Mesothelial cell of epicardium (in vitro differentiated cells): Measurements from ENCODE around the gene SNAPC4. TPM values are rescaled to one million over a fixed set of nuclear protein-coding genes. Genes with fewer than 3 reads are reported as not detected.
A peak's percentile ranks its signal among the peaks of the same experiment; 100 is the strongest.

ENCODE experiments used
- DNase-seq, 2 experiments: peaks; one replicate each; pipeline ENCODE4 v3.0.0; 2021; ENCODE audit warnings: low spot score in 2 of 2; ENCODE audit not compliant: unreplicated experiment in 2 of 2
- H3K27ac Mint-ChIP-seq: 2 replicates; pipeline ENCODE4 v1.8.0; 2021; ENCODE audit warnings: mixed read lengths
- H3K27me3 Mint-ChIP-seq: 2 replicates; pipeline ENCODE4 v1.8.0; 2021; ENCODE audit warnings: low read depth, mixed read lengths
- H3K36me3 Mint-ChIP-seq: 2 replicates; pipeline ENCODE4 v1.8.0; 2021; ENCODE audit warnings: mixed read lengths
- H3K4me1 Mint-ChIP-seq: 2 replicates; pipeline ENCODE4 v1.8.0; 2021; ENCODE audit warnings: mixed read lengths
- H3K4me3 Mint-ChIP-seq: 2 replicates; pipeline ENCODE4 v1.8.0; 2021; ENCODE audit warnings: mild to moderate bottlenecking, moderate library complexity, mixed read lengths
- H3K9me3 Mint-ChIP-seq: 2 replicates; pipeline ENCODE4 v1.8.0; 2021; ENCODE audit warnings: mixed read lengths
- CTCF ChIP-seq: fragments of 200-600 bp; sonication (generic); IDR thresholded peaks from one replicate; pipeline ENCODE4 v1.5.0; 2021; ENCODE audit warnings: antibody characterized with exemption; ENCODE audit not compliant: unreplicated experiment
- total RNA-seq: library from RNA; stranded (reverse); gene quantifications from 3 replicates; pipeline ENCODE4 v1.2.1, GENCODE V29; 2021

The SNAPC4 gene
- total RNA-seq, 1 donor from 2014 or later = 18.2 TPM

GRCh38 chr9:136373300-136374182 is 26.4 kb downstream of the SNAPC4 start, which contains the start of gene CARD9:
Gene CARD9 (minus strand): TSS chr9:136373669. CDS start chr9:136372078, 1,591 bp downstream.
- H3K27ac Mint-ChIP-seq = peak within 1 kb of the TSS; percentile 47
- peak within 1 kb of the TSS; percentile 37 for H3K4me3 Mint-ChIP-seq
- no peaks in the 10 kb centered on the region for H3K36me3 Mint-ChIP-seq

GRCh38 chr9:136372561-136373299 is 27.2 kb downstream of the SNAPC4 start:
- H3K36me3 Mint-ChIP-seq = no peaks in the 10 kb centered on the region
- DNase-seq = no peak
- H3K4me1 Mint-ChIP-seq = peaks cover 13% of the 10 kb centered on the region
- H3K4me3 Mint-ChIP-seq = peak overlapping the region; percentile 37
- H3K9me3 Mint-ChIP-seq = no peaks in the 10 kb centered on the region
- TF ChIP-seq CTCF = no peak
- H3K27ac Mint-ChIP-seq = peak overlapping the region; percentile 47
- no peaks in the 10 kb centered on the region for H3K27me3 Mint-ChIP-seq

More at GRCh38 chr9:136373300-136374182, 26.4 kb downstream of the SNAPC4 start, which contains the start of gene CARD9:
- DNase-seq = no peak
- no peak for TF ChIP-seq CTCF
- no peaks in the 10 kb centered on the region for H3K9me3 Mint-ChIP-seq
- no peaks in the 10 kb centered on the region for H3K27me3 Mint-ChIP-seq
- peaks cover 13% of the 10 kb centered on the region for H3K4me1 Mint-ChIP-seq

GRCh38 chr9:136372006-136372405 is 28.0 kb downstream of the SNAPC4 start:
- no peak for TF ChIP-seq CTCF
- no peaks in the 10 kb centered on the region for H3K27me3 Mint-ChIP-seq
- no peak overlapping the region for H3K27ac Mint-ChIP-seq

GRCh38 chr9:136371533-136371880 is 28.5 kb downstream of the SNAPC4 start:
- no peak for DNase-seq
- H3K27me3 Mint-ChIP-seq = no peaks in the 10 kb centered on the region
- no peaks in the 10 kb centered on the region for H3K36me3 Mint-ChIP-seq
- no peak for TF ChIP-seq CTCF
- H3K4me3 Mint-ChIP-seq = no peak overlapping the region
- no peak overlapping the region for H3K27ac Mint-ChIP-seq
- no peaks in the 10 kb centered on the region for H3K9me3 Mint-ChIP-seq
- peaks cover 13% of the 10 kb centered on the region for H3K4me1 Mint-ChIP-seq

More at GRCh38 chr9:136372006-136372405, 28.0 kb downstream of the SNAPC4 start:
- Mint-ChIP-seq H3K4me1 (peaks cover 13% of the 10 kb centered on the region), H3K9me3 (no peaks in the 10 kb centered on the region), H3K36me3 (no peaks in the 10 kb centered on the region), H3K4me3 (no peak overlapping the region)
- DNase-seq = no peak

- no peak for DNase-seq
- peaks cover 13% of the 10 kb centered on the region for H3K4me1 Mint-ChIP-seq
- H3K36me3 Mint-ChIP-seq = no peaks in the 10 kb centered on the region
- no peak overlapping the region for H3K27ac Mint-ChIP-seq
- no peak for TF ChIP-seq CTCF
- H3K27me3 Mint-ChIP-seq = no peaks in the 10 kb centered on the region
- H3K4me3 Mint-ChIP-seq = no peak overlapping the region
- H3K9me3 Mint-ChIP-seq = no peaks in the 10 kb centered on the region
Measured at GRCh38 chr9:136370687-136371532, 29.1 kb downstream of the SNAPC4 start.
